Measurements from ENCODE around the gene ANO8.

Gene ANO8

GRCh38 chr19:17337675-17338432 lies 3.2 kb upstream of the ANO8 start:
- no peak for TF ChIP-seq CTCF (IDR thresholded peaks at IDR 0.05; ENCODE audit: insufficient read depth, low read depth, low read length, missing control alignments)
- peak overlapping the region; percentile 92 for H3K4me3 ChIP-seq (ENCODE audit: low read length)
- DNase-seq (ENCODE audit: low read depth): peak; percentile 31

DNA sequence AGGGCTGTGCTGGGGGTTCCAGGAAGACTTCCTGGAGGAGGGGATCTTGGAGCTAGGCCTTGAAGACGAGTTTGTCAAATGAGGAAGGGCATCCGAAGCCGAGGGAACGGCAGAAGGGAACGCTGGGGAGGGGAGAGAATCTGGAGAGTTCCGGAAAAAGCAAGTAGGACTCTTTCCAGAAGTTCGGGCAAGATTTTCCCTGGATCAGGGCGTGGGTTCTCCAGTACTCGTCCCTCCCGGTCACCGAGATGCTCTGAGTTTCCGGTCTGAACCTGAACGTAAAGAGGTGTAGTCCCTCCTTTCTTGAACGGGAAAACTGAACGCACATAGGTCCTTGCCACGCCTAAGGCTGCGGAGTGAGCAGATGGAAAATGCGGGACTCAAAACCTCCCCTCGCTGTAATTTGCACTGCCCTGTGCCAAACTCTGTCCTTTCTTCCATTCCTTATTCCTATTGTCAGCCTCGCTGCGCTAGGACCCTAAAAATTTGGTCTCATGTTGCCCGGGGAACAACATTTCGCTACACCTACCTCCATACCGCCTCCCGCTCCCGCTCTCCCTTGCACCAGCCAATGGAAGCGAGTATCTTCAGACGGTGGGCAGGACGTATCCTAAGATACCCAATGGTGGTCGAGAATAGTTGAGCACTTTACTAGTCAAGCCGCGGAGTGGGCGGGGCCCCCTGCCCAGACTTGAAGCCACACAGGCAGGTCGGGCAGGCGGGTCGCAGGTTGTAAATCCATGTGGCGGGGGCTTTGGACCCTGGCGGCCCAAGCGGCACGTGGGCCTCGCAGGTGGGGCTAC lies 2.4 kb upstream of the ANO8 start, which contains the start of gene GTPBP3:
GTPBP3 (plus strand) TSS at position 682 of the 803 bp plus-strand sequence; CDS start at position 741, 59 bp downstream.
- DNase-seq (ENCODE audit: low read depth): peak; percentile 99
- H3K4me3 ChIP-seq (ENCODE audit: low read length): peak within 1 kb of the TSS; percentile 92
- TF ChIP-seq CTCF (IDR thresholded peaks at IDR 0.05; ENCODE audit: insufficient read depth, low read depth, low read length, missing control alignments): no peak

DNA sequence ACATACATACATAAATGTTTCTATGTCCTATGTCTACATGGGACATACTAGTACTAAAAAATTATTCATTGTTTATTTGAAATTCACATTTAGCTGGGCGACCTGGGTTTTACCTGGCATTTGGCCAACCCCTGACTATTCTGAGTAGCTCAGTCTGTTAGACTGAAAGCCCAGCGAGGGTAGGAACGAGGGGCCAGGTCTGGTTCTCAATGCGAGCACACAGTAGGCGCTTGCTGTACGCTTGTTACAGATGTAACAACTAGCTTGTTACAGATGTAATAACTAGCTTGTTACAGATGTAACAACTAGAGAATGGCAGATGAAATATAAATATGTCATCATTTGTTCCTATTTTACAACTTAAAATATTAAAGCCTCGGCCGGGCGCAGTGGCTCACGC lies 920 bp upstream of the ANO8 start:
- no peak for TF ChIP-seq CTCF (IDR thresholded peaks at IDR 0.05; ENCODE audit: insufficient read depth, low read depth, low read length, missing control alignments)
- no peak for DNase-seq (ENCODE audit: low read depth)
- H3K4me3 ChIP-seq (ENCODE audit: low read length): no peak overlapping the region

GRCh38 chr19:17333611-17334413 lies 843 bp downstream of the ANO8 start:
- TF ChIP-seq CTCF (IDR thresholded peaks at IDR 0.05; ENCODE audit: insufficient read depth, low read depth, low read length, missing control alignments): no peak
- peak overlapping the region; percentile 60 for H3K4me3 ChIP-seq (ENCODE audit: low read length)
- peak; percentile 89 for DNase-seq (ENCODE audit: low read depth)

DNA sequence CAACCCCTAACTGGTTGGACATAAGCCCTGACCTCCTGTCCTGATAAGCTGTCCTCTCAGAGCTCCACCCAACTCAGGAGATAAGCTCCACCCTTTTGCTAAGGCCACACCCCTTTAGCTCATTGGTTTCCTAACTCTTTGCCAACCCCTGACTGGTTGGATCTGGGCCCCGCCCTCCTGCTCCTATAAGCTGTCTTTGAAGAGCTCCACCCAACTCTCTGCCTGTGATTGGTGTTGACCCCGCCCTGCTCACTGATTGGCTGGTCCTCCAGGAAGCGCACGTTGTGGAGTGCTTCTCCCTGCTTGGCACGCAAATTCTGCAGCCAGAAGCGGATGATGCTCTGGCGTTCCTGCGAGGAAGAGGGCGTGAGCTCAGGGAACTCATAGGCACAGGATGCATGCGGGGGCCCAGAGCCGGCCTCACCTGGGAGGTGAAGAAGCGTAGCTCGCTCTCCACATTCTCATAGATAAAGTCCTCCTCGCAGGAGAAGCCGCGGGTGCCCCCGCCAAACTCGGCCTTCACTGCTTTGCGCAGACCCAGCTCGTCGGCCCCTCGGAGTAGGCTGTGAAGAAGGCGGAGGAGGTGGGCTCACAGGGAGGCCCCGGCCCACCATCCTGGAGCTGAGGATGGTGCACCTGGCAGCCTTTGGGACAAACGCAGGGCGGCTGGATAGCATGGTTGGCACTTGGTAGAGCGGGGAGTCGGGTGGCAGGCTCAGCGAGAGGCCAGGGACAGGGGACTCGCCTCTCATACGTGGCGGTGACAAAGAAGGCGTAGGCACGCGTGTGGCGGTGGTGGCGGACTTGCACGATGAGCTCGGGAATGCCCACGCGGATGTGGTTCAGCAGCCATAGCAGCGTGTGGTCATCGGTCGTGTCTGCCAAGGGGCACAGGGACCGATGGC lies 1.7 kb downstream of the ANO8 start:
- DNase-seq (ENCODE audit: low read depth): peak; percentile 66
- TF ChIP-seq CTCF (IDR thresholded peaks at IDR 0.05; ENCODE audit: insufficient read depth, low read depth, low read length, missing control alignments): no peak
- no peak overlapping the region for H3K4me3 ChIP-seq (ENCODE audit: low read length)

GRCh38 chr19:17332360-17332676 lies 2.3 kb downstream of the ANO8 start:
- DNase-seq (ENCODE audit: low read depth): no peak
- TF ChIP-seq CTCF (IDR thresholded peaks at IDR 0.05; ENCODE audit: insufficient read depth, low read depth, low read length, missing control alignments): no peak
- no peak overlapping the region for H3K4me3 ChIP-seq (ENCODE audit: low read length)
